Keratinocyte (primary cell): ENCODE measurements around the gene TRIM77.
"Not testable (repeated sequence)": the region's sequence is repeated elsewhere in the genome, so short reads cannot be mapped to it uniquely, and the experiment has no call there.

Experiments
- EZH2 ChIP-seq: IDR thresholded peaks from one replicate; pipeline ENCODE4 v1.6.1; 2012; ENCODE audit warnings: inconsistent platforms, mild to moderate bottlenecking, low read length, moderate library complexity
- TF ChIP-seq, protein P1 (sequence below), 3 experiments: IDR thresholded peaks in 1 of 3; conservative IDR thresholded peaks in 1 of 3; optimal IDR thresholded peaks in 1 of 3; 2 replicates in 2 of 3; 3 replicates in 1 of 3; pipeline versions ENCODE3 to v1.5.1; 2011; ENCODE audit warnings: low read length in 3 of 3, mild to moderate bottlenecking in 3 of 3, moderate library complexity in 2 of 3, control low read depth in 1 of 3, inconsistent platforms in 1 of 3; ENCODE audit not compliant: insufficient read depth in 2 of 3; ENCODE audit errors: extremely low read depth in 1 of 3

GRCh38 chr11:89669993-89670669, 40.0 kb upstream of the TRIM77 start:
- TF ChIP-seq, protein P1, sequence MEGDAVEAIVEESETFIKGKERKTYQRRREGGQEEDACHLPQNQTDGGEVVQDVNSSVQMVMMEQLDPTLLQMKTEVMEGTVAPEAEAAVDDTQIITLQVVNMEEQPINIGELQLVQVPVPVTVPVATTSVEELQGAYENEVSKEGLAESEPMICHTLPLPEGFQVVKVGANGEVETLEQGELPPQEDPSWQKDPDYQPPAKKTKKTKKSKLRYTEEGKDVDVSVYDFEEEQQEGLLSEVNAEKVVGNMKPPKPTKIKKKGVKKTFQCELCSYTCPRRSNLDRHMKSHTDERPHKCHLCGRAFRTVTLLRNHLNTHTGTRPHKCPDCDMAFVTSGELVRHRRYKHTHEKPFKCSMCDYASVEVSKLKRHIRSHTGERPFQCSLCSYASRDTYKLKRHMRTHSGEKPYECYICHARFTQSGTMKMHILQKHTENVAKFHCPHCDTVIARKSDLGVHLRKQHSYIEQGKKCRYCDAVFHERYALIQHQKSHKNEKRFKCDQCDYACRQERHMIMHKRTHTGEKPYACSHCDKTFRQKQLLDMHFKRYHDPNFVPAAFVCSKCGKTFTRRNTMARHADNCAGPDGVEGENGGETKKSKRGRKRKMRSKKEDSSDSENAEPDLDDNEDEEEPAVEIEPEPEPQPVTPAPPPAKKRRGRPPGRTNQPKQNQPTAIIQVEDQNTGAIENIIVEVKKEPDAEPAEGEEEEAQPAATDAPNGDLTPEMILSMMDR (optimal IDR thresholded peaks at IDR 0.05 in 1 of 3, IDR thresholded peaks at IDR 0.05 in 1 of 3, conservative IDR thresholded peaks at IDR 0.05 in 1 of 3; ENCODE audit: extremely low read depth in 1 of 3, insufficient read depth in 2 of 3, low read length in 3 of 3), result not testable (repeated sequence)
- not testable (repeated sequence) for TF ChIP-seq EZH2
